IPS-18a (cell line): ENCODE results near the gene NUBP2.

ENCODE experiments used
- H3K27ac ChIP-seq: one replicate; pipeline ENCODE4 v1.5.1; 2013; ENCODE audit warnings: low read length
- H3K27me3 ChIP-seq: one replicate; pipeline ENCODE4 v1.6.1; 2013; ENCODE audit warnings: mild to moderate bottlenecking, low read length; ENCODE audit not compliant: control insufficient read depth, insufficient read depth
- H3K36me3 ChIP-seq: one replicate; pipeline ENCODE4 v1.6.1; 2013; ENCODE audit warnings: low read depth, low read length; ENCODE audit not compliant: control insufficient read depth
- H3K4me1 ChIP-seq: one replicate; pipeline ENCODE4 v1.6.1; 2013; ENCODE audit warnings: low read depth, low read length; ENCODE audit not compliant: control insufficient read depth
- H3K4me3 ChIP-seq: one replicate; pipeline ENCODE4 v1.5.1; 2013; ENCODE audit warnings: low read length
- H3K9ac ChIP-seq: one replicate; pipeline ENCODE4 v1.6.1; 2013; ENCODE audit warnings: mild to moderate bottlenecking, low read length, moderate library complexity
- H3K9me3 ChIP-seq: one replicate; pipeline ENCODE4 v1.6.1; 2013; ENCODE audit warnings: low read depth, low read length; ENCODE audit not compliant: control insufficient read depth

Gene NUBP2

GRCh38 chr16:1775846-1776671 is 6.7 kb upstream of the NUBP2 start:
- no peaks in the 10 kb centered on the region for H3K4me1 ChIP-seq
- H3K27me3 ChIP-seq = no peaks in the 10 kb centered on the region
- H3K9me3 ChIP-seq = no peaks in the 10 kb centered on the region
- no peak overlapping the region for H3K4me3 ChIP-seq
- peaks cover 16% of the 10 kb centered on the region for H3K36me3 ChIP-seq
- H3K9ac ChIP-seq = no peak overlapping the region
- H3K27ac ChIP-seq = no peak overlapping the region

GRCh38 chr16:1776672-1776955 is 6.1 kb upstream of the NUBP2 start:
- H3K4me1 ChIP-seq = no peaks in the 10 kb centered on the region
- peaks cover 16% of the 10 kb centered on the region for H3K36me3 ChIP-seq
- H3K9me3 ChIP-seq = no peaks in the 10 kb centered on the region
- H3K9ac ChIP-seq = no peak overlapping the region
- no peak overlapping the region for H3K4me3 ChIP-seq
- H3K27me3 ChIP-seq = no peaks in the 10 kb centered on the region
- H3K27ac ChIP-seq = no peak overlapping the region

GRCh38 chr16:1776991-1777374 is 5.8 kb upstream of the NUBP2 start:
- H3K4me3 ChIP-seq = no peak overlapping the region
- no peaks in the 10 kb centered on the region for H3K27me3 ChIP-seq
- no peaks in the 10 kb centered on the region for H3K4me1 ChIP-seq
- H3K9me3 ChIP-seq = no peaks in the 10 kb centered on the region
- H3K9ac ChIP-seq = no peak overlapping the region
- peaks cover 16% of the 10 kb centered on the region for H3K36me3 ChIP-seq
- H3K27ac ChIP-seq = no peak overlapping the region

GRCh38 chr16:1777375-1778199 is 5.2 kb upstream of the NUBP2 start:
- no peak overlapping the region for H3K9ac ChIP-seq
- H3K4me1 ChIP-seq = no peaks in the 10 kb centered on the region
- H3K4me3 ChIP-seq = no peak overlapping the region
- H3K36me3 ChIP-seq = peaks cover 16% of the 10 kb centered on the region
- H3K27me3 ChIP-seq = no peaks in the 10 kb centered on the region
- no peak overlapping the region for H3K27ac ChIP-seq
- H3K9me3 ChIP-seq = no peaks in the 10 kb centered on the region

- Histone ChIP-seq H3K4me1 (no peaks in the 10 kb centered on the region), H3K9me3 (no peaks in the 10 kb centered on the region), H3K9ac (no peak overlapping the region), H3K27ac (no peak overlapping the region), H3K4me3 (no peak overlapping the region), H3K36me3 (peaks cover 16% of the 10 kb centered on the region), H3K27me3 (no peaks in the 10 kb centered on the region)
These were observed 4.3 kb upstream of the NUBP2 start for GRCh38 chr16:1778200-1779179.

- Histone ChIP-seq H3K4me1 (no peaks in the 10 kb centered on the region), H3K36me3 (peaks cover 16% of the 10 kb centered on the region), H3K27me3 (no peaks in the 10 kb centered on the region), H3K4me3 (no peak overlapping the region), H3K9me3 (no peaks in the 10 kb centered on the region), H3K9ac (no peak overlapping the region), H3K27ac (no peak overlapping the region)
These were observed 3.5 kb upstream of the NUBP2 start for GRCh38 chr16:1779234-1779701.

- H3K9me3 ChIP-seq = no peaks in the 10 kb centered on the region
- no peak overlapping the region for H3K27ac ChIP-seq
- H3K9ac ChIP-seq = no peak overlapping the region
- no peaks in the 10 kb centered on the region for H3K27me3 ChIP-seq
- H3K36me3 ChIP-seq = peaks cover 16% of the 10 kb centered on the region
- H3K4me3 ChIP-seq = no peak overlapping the region
- H3K4me1 ChIP-seq = no peaks in the 10 kb centered on the region
These were observed 2.8 kb upstream of the NUBP2 start for GRCh38 chr16:1779741-1780676.

- peaks cover 11% of the 10 kb centered on the region for H3K36me3 ChIP-seq
- no peaks in the 10 kb centered on the region for H3K27me3 ChIP-seq
- no peak overlapping the region for H3K4me3 ChIP-seq
- no peaks in the 10 kb centered on the region for H3K9me3 ChIP-seq
- no peak overlapping the region for H3K27ac ChIP-seq
- H3K9ac ChIP-seq = no peak overlapping the region
- no peaks in the 10 kb centered on the region for H3K4me1 ChIP-seq
These were observed 2.1 kb upstream of the NUBP2 start for GRCh38 chr16:1780677-1781072.

- Histone ChIP-seq H3K4me3 (peak overlapping the region; percentile 83), H3K27ac (no peak overlapping the region), H3K9me3 (no peaks in the 10 kb centered on the region), H3K9ac (peak overlapping the region; percentile 45), H3K36me3 (peaks cover 11% of the 10 kb centered on the region), H3K4me1 (no peaks in the 10 kb centered on the region), H3K27me3 (no peaks in the 10 kb centered on the region)
These were observed 1.5 kb upstream of the NUBP2 start for GRCh38 chr16:1781254-1781653.

GRCh38 chr16:1781758-1782407 is 877 bp upstream of the NUBP2 start:
- H3K4me1 ChIP-seq = no peaks in the 10 kb centered on the region
- no peaks in the 10 kb centered on the region for H3K27me3 ChIP-seq
- no peaks in the 10 kb centered on the region for H3K9me3 ChIP-seq
- peaks cover 8% of the 10 kb centered on the region for H3K36me3 ChIP-seq
- H3K9ac ChIP-seq = peak overlapping the region; percentile 45
- peak overlapping the region; percentile 83 for H3K4me3 ChIP-seq
- no peak overlapping the region for H3K27ac ChIP-seq
